SW480 (cell line): Measurements from ENCODE around the gene JUNB.
"Not testable (repeated sequence)": the region's sequence is repeated elsewhere in the genome, so short reads cannot be mapped to it uniquely, and the experiment has no call there.

Source experiments
- DNase-seq: peaks from one replicate; pipeline ENCODE4 v3.0.0-alpha.2; 2016; ENCODE audit warnings: low spot score

The JUNB gene

DNA sequence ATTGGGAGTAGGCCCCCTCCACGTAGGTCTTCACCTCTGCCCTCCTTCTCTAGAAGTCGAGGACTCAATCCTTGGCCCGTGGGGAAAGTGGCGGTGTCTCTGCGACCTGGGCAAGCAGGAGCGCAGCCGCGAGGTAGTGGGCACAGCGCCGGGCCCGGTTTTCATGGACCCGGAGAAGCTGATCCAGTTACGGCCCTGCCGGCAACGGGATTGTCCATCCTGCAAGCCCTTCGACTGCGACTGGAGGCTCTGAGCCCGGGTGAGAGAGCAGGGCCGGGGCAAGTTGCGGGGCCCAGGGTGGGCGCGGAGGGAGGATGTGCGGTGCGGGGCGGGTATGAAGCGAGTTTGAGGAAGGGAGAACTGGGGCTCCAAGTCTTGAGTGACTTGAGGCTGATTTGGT, 12.8 kb downstream of the JUNB start:
- no peak for DNase-seq

DNA sequence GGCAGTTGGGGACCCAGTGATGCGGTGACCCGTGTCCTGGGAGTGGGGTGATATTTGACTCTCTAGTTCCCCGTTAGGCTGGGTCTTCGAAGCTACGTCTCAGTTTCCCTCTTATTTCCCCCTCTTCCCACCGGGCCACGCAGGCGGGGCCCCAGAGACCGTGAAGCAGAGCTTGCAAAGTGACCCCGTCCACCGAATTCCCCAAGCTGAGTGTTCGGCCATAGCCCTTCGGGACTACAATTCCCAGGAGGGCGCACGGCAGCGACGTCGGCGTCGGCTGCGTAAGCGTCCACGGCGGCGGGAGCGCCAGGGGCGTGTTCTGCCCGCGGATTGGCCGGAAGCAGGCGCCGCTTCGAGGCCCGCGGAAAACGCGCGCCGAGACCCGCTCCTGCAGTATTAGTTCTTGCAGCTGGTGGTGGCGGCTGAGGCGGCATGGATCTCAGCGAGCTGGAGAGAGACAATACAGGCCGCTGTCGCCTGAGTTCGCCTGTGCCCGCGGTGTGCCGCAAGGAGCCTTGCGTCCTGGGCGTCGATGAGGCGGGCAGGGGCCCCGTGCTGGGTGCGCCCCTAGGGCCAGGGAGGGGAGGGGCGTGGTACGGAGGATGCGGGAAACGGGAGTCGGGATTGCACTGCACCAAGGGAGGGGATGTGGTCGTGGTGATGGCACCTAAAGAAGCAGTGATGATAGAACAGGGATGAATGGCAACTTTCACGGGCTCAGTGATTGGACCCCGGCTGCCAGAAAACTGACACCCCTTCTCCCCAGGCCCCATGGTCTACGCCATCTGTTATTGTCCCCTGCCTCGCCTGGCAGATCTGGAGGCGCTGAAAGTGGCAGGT, 15.2 kb downstream of the JUNB start, which contains the start of gene RNASEH2A:
Gene RNASEH2A (plus strand): TSS at position 343 of the 840 bp plus-strand sequence. CDS start 90 bp downstream, at position 433.
- DNase-seq: peak; percentile 86

DNA sequence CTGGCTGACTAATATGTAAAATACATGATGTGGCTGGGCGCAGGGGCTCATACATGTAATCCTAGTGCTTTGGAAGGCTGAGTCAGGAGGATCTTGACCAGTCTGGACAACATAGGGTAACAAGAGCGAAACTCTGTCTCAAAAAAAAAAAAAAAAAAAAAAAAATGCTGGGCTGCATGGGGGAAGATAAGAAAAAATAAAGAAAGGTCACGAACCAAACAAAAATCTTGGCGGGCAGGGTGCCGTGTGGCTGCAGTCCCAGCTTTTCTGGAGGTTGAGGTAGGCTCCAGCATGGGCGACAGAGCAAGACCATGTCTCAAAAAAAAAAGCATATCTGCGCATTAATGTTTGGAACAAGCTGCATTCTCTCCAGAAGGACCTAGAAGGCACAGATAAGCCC, 23.8 kb downstream of the JUNB start:
- DNase-seq: no peak

DNA sequence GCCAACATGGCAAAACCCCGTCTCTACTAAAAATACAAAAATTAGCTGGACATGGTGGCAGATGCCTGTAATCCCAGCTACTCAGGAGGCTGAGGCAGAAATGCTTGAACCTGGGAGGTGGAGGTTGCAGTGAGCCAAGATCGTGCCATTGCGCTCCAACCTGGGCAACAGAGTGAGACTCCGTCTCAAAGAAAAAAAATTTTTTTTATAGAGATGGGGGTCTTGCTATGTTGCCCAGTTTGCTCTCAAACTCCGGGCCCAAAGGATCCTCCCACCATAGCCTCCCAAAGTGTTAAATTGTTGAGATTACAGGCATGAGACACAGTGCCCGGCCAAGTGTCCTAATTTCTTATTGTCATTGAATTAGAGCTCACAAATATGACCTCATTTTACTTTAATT, 25.9 kb downstream of the JUNB start:
- not testable (repeated sequence) for DNase-seq

DNA sequence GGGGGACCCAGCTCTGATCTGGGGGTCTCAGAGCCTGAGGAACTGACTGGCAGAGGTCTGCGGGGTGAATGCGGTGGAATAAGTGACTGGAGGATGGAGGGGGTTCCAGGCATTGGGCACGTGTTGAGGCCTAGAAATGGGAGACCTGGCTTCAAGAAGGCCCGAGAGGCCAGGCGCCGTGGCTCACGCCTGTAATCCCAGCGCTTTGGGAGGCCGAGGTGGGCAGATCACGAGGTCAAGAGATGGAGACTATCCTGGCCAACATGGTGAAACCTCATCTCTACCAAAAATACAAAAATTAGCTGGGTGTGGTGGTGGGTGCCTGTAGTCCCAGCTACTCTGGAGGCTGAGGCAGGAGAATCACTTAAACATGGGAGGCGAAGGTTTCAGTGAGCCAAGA, 26.5 kb downstream of the JUNB start:
- not testable (repeated sequence) for DNase-seq

DNA sequence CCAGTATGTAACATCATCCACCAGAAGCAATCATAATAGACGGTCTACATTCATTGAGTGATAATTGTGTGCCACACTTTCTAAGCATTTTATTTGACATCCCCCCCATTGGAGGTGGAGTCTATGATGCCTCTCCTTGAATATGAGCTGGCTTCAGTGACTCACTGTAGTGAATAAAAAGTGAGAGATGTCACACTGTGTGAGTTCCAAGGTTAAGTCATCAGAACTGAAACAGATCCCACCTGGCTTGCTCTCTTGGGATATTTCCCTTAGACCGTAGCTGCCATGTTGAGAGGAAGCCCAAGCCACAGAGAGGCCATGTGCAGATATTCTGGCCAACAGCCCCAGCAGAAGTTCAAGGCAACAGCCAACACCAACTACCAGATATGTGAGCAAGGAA, 30.5 kb downstream of the JUNB start:
- DNase-seq: no peak

DNA sequence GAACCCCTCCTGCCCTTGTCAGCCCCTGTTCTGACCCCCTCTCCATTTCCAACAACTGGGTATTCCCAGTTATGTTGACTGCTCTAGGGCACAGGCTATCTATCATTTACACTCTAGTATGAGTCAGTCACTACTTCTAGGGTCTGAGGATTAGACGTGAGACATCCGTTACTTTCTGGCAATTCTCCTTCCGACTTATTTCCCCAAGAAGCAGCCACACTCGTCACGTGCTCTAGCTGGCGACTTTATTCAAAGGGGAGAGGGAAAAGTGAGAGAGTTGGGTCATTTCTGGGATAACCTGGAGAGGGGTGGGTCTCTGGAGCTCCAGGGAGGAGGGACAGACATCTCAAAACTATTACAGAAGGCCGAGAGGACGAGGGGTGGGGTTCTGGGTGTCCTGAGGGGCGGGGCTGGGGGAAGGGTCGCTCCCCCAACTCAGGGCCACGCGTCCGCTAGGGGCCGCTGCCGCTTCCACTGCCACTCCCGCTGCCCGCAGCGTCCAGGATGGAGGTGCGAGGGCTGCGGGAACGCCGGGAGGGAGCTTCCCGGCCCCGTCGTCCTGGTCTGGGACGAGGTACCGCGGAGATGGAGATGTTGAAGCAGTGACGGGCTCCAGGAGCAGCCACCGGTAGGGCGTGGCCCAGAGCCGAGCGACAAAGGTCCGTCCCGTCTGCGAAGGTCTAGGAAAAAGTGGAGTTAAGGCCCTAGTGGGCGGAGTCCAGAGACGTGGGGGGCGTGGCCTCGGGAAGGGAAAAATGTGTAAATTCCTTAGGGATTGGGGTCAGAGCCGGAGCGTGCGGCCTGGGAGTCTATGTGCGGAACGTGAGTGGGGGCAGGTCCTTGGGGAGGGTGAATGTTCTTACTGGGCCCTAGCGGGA, 34.2 kb downstream of the JUNB start:
- no peak for DNase-seq

DNA sequence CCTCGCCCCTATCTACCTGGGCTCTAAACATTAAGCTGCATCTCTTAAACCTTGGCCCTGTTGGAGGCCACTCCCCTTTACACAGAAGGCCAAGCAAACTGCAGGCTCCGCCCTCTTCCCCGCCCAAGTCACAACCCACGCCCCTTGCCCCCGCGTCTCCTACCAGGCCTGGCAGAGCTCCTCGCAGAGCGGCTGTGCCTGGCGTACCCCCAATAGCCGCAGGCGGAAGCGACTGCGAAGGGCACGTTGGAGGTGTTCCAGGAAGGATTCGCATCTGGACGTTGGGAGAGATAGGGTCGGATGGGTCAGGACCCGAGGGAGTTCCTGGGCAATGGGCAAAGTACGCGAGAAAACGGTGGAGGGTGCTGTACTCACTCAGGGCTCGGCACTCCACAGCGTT, 37.2 kb downstream of the JUNB start:
- DNase-seq: peak; percentile 63

DNA sequence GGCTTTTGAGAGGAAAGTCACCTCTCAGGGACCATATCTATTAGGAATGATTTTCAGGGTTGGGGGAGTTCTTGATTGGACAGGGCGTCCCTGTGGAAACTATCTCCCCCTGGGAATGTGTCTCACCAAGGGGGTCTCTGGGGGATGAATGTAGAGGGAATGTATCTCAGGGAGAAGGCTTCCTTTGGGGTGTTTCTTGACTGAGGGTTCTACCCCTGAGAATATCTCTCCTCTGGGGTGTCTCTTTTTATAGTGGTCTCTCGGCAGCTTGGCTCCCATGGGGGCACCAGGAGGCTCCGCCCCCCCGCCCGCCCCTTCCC, 42.1 kb downstream of the JUNB start:
- no peak for DNase-seq

DNA sequence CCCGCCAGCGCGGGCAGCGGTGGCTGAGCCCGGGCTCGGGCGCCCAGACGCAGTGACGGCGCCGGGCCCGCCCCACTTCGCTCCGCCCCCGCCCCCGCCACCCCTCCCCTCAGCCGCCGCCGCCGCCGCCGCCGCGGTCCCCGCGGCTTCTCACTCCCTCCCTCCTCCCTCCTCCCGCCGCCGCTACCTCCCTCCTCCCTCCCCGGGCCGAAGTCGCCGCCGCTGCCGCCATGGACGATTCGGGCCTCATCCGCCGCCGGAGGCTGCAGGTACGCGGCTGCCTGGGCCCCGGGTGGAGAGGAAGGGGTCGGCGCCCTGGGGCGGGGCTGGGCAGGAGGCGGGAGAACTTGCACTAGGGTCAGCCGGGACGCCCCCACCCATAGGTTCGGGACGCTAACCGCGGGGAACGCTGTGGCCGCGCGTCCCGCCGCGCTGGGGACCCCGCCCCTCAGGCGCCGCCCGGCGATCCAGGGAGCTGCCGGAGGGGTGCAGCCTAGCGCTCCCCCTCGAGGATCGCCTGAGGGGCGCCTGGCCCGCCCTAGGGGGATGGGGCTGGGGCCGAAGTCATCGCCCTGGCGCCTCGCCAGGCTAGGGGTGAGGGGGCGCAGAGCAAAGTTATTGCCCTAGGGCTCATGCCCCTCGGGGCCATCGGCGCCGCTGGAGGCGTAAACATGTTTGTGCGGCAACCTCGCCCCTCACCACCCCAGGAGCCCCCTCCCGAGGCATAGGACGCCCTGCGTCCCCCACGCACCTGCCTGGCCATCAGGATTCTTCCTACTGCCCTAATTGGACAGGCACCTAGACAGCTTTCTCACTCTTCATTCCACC, 42.7 kb downstream of the JUNB start:
- DNase-seq: peak; percentile 44

DNA sequence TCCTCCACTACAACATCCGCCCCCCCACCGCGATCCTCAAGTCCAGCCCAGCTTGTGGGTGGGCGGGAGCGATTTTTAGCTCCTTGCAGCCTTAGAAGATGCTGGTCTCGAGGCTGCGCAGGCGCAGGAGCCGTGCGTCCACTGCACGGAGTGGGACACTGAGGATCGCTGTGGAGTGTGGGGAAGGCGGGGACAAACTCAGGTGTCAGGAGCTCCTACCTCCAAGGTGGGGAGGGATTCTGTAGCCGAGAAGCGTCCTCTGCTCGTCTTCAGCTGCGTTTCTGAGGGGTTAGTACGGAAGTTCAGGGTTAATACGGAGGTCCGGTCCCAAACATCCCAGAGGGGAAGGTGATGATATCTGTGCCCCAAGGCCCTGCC, 43.3 kb downstream of the JUNB start, which contains the start of gene RTBDN:
Gene RTBDN (minus strand): TSS at position 14 of the 378 bp plus-strand sequence. CDS start 4,600 bp downstream, outside the sequence.
- DNase-seq: no peak

DNA sequence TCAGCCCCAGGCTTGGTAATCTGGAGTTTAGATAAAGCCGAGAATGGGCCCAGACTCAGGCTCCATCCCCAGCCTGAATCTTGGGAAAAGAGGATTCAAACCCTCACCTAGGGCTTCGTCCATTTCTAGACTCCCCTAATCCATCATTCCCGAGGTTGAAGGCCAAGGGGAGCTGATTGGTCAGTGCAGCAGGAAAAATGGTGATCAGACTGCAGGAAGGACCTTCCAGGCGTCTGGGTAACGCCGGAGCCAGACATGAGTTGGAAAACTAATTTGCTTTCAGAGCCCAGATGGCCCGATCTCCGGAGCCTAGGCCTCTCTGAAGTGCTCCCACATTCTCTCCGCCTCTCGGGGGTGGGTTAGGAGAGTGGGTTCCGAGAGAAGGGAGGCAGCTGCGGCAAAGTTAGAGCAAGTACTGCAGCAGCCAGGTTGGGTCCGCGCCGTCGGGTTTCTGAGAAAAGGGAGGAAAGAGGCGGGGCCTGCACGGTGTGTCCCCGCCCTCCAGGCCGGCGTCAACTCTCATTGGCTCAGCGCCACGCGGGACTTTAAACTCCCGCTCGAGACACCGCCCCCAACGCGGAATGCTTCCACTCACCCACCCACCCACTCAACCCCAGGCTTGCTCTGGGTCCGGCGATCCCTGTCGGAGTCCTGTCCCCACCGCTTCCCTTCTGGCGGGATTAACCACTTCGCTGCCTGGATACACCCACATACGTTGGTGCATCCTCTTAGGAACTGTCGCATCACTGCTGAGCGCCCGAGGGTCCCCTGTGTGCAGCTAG, 43.9 kb downstream of the JUNB start:
- DNase-seq: peak; percentile 46

DNA sequence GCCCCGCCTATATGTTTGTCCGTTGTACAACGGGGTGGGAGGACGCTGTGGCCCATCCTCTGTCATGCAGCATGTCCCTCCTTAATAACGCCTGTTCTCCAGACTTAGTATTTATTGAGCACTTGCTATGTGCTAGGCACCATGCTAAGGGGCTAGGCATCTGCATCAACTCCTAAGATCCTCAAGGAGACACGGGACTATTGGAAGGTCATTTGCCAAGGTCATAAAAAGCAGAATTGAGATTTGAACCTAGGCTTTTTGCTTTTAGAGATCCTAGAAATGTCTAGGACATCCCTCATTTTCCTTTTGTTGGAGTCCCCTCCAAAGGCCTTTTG, 45.2 kb downstream of the JUNB start:
- DNase-seq: no peak

DNA sequence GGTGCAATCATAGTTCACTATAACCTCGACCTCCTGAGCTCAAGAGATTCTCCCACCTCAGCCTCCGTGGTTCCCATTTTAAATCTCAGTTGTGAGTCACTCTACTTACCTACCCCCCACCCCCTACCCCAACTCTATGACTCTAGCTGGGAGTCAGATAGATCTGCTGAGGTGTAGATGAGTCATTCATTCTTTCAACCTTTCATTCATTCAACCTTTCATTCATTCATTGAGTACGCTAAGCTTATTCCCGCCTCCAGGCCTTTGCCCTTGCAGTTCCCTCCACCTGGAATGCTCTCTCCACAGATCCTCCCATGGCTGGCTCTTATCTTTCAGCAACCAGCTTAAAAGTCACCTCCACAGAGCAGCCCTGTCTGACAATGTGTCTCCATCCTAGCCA, 45.9 kb downstream of the JUNB start:
- no peak for DNase-seq

DNA sequence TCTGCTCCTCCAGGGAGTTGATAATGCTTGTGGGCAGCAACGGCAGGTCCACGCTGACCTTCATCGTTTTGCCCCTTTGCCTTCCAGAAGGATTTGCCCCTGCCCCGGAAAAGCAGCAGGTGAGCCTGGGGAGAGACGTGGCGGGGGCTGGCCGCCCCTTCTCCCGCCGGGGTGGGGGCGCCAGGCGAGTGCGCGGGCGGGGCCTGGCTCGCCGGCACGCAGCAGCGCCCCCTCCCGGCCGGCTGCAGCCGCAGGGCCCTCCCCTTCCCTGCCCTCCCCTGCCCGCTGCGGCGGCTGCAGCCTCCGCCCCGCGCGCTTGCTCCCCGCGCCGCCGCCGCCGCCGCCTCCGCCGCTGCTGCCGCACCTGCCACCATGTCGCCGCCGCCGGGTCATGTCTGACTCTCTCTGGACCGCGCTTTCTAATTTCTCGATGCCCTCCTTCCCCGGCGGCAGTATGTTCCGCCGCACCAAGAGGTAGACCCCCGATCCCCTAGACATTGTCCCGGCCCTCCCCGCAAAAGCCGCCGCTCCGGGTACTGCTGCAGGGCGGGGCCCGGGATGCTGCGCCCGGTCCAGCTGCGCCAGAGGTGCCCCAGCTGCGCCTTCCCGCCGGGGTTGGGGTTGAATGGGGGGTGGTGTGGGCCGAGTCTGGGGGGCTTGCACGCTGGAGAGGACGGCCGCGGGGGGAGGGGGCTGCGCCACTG, 47.0 kb downstream of the JUNB start, which contains the start of gene MAST1:
Gene MAST1 (plus strand): TSS at position 334 of the 704 bp plus-strand sequence. CDS start 58 bp downstream, at position 392.
- DNase-seq: peak; percentile 58

DNA sequence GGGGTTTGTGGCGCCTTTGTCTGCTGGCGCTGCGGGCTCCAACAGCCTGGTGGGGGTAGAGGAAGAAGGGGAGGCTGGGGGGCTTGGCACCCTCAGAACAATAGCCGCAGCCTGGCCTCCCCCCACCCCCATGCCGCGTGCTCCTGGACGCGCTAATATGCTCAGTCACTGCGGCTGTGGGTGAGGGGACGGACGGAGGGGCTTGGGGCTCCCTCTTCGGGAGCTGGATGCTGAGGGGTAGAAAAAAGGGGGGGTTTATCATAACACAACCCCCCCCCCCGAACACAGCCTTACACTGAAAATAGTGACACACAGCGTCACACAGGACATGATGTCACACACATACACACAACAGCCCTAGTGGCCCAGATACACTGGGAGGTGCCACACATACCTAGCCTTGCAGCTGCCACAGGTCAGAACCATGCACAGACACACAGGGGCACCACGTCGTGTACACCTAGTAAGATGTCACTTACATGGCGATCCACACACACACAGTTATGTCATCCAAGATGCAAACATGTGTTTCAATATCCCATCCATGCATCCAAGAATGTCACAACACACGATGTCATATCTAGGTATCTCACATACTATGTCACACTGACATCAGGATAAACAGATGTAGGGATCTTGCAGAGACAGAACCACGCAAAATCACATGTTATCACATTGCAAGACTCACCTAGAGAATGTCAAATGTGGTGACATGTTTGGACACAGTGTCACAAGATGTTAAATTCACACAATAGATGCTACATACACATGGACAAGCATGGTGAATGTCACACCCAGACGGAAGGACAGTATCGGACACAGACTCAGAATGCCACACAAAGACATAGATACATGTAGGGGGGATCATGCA, 47.8 kb downstream of the JUNB start:
- DNase-seq: no peak

DNA sequence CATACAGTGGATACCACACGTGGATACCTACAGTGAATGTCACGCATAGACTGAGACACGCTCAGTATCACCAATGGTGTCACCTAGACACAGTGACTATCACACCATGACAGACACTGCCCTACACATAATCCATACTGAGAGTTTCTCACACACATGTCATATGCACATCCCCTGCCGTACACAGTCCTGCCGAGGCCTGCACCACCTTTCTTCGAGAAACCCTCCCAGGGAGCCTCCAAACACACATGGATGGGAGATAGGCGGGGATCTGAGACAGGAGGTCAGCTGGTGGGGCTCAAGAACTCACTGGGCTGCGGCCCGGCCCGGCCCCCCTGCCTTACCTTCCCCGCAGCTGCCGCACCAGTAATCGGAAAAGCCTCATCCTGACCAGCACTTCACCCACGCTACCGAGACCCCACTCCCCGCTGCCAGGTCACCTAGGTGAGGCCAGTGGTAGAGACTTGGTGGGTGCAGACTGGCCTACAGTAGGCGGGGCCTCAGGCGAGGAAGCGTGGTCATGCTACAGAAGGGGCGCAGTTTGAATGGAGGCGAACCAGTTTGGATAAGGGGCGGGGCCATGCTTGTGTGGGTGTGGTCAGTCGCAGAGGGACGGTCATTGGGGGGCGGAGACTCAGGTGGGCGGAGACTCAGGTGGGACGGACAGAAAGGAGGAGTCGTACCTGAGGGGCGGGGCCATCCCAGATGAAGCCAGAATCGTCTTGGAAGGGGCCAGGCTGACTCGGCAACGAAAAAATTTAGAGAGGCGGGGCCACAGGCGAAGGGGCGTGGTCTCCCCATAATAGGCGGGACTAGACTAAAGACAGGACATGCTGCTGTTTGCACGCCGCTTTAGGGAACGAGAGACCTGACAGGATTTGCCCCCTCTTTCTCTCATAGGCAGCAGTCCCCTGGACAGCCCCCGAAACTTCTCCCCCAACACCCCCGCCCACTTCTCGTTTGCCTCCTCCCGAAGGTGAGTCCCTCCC, 49.1 kb downstream of the JUNB start:
- peak; percentile 76 for DNase-seq

DNA sequence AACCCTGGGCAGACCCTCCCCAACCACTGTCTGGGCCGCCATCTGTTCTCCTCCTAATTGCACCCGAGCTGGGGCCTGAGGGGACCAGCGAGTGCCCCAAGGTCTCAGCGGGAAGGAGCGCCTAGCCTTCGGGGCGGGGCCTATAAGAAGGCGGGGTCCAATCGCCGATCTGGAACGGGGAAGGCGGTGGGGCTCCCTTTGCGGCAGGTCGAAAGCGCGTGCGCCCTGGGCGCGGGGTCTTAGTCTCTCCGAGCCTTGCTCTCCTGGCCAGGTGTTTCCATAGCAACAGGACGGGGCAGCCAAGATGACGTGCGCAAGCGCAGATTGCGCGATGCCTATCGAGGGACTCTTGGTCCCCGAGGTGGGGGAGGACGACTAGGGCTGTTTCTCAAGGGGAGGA, 49.8 kb downstream of the JUNB start:
- no peak for DNase-seq
